Cardiac muscle cell (in vitro differentiated cells and primary cell): Measurements from ENCODE around the gene HDDC2. TPM values are rescaled to one million over a fixed set of nuclear protein-coding genes. Genes with fewer than 3 reads are reported as not detected.
A peak's percentile ranks its signal among the peaks of the same experiment; 100 is the strongest.

Experiments used
- DNase-seq, 2 donors: peaks; one replicate each; pipeline versions ENCODE4 v3.0.0 to v3.0.0-alpha.2; 2010 to 2017; ENCODE audit warnings: low read depth in 1 of 2, low spot score in 1 of 2
- H3K27ac ChIP-seq: fragments of 200-600 bp; sonication (generic); 2 replicates; pipeline ENCODE4 v1.5.1; 2016
- H3K27me3 ChIP-seq: fragments of 200-600 bp; sonication (generic); 2 replicates; pipeline ENCODE4 v1.6.0; 2016; ENCODE audit warnings: control low read depth
- H3K36me3 ChIP-seq: fragments of 200-600 bp; sonication (generic); 2 replicates; pipeline ENCODE4 v1.5.1; 2016; ENCODE audit warnings: control low read depth
- H3K4me1 ChIP-seq: fragments of 200-600 bp; sonication (generic); 2 replicates; pipeline ENCODE4 v1.8.1; 2017; ENCODE audit warnings: low read depth, mild to moderate bottlenecking, mixed run types
- H3K4me3 ChIP-seq: fragments of 200-600 bp; sonication (generic); 2 replicates; pipeline ENCODE4 v1.5.1; 2016; ENCODE audit warnings: mild to moderate bottlenecking
- H3K9me3 ChIP-seq: fragments of 200-600 bp; sonication (generic); 2 replicates; pipeline ENCODE4 v1.5.1; 2017; ENCODE audit warnings: low read depth, mild to moderate bottlenecking, control low read depth
- CTCF ChIP-seq: IDR thresholded peaks from 2 replicates; pipeline ENCODE4 v1.5.1; 2012; ENCODE audit warnings: low read depth, mild to moderate bottlenecking, low read length
- polyA plus RNA-seq: library from polyadenylated mRNA; unstranded; fragments of >200 nt; fragmentation: Nextera tagmentation; extraction: Ambion mirVana; gene quantifications from 2 replicates; pipeline ENCODE4 v1.2.1, GENCODE V29; 2016
- total RNA-seq: library from RNA; depleted of rRNA; stranded (reverse); fragments of >200 nt; gene quantifications from 2 replicates; pipeline ENCODE4 v1.2.3, GENCODE V29; 2016

Gene HDDC2
- total RNA-seq (107 and 136 TPM in 2 replicates), polyA plus RNA-seq (169 and 201 TPM in 2 replicates)

- H3K4me1 ChIP-seq = peaks cover 20% of the 10 kb centered on the region
- peak within 1 kb of the TSS; percentile 93 for H3K27ac ChIP-seq
- peak; percentile 82 to 88 for DNase-seq
- H3K9me3 ChIP-seq = no peaks in the 10 kb centered on the region
- H3K27me3 ChIP-seq = no peaks in the 10 kb centered on the region
- peak within 1 kb of the TSS; percentile 57 for H3K4me3 ChIP-seq
- TF ChIP-seq CTCF = no peak
- H3K36me3 ChIP-seq = peaks cover 18% of the 10 kb centered on the region
These were observed at the start of gene HDDC2 for GRCh38 chr6:125301435-125302391. HDDC2 (minus strand) TSS chr6:125301967; CDS start chr6:125301932, 35 bp downstream.

- Histone ChIP-seq H3K27me3 (no peaks in the 10 kb centered on the region), H3K27ac (no peak overlapping the region), H3K4me1 (peaks cover 7% of the 10 kb centered on the region), H3K9me3 (no peaks in the 10 kb centered on the region), H3K4me3 (no peak overlapping the region), H3K36me3 (no peaks in the 10 kb centered on the region)
- TF ChIP-seq CTCF = no peak
- DNase-seq = no peak
These were observed 45.3 kb upstream of the HDDC2 start for GRCh38 chr6:125346926-125347563.

- no peak for TF ChIP-seq CTCF
- peak overlapping the region; percentile 32 for H3K27ac ChIP-seq
- H3K9me3 ChIP-seq = no peaks in the 10 kb centered on the region
- H3K4me3 ChIP-seq = no peak overlapping the region
- no peak for DNase-seq
- H3K27me3 ChIP-seq = no peaks in the 10 kb centered on the region
- H3K36me3 ChIP-seq = no peaks in the 10 kb centered on the region
- H3K4me1 ChIP-seq = peaks cover 7% of the 10 kb centered on the region
These were observed 44.6 kb upstream of the HDDC2 start for GRCh38 chr6:125346201-125346925.

GRCh38 chr6:125341460-125341859 lies 39.7 kb upstream of the HDDC2 start:
- Histone ChIP-seq H3K9me3 (no peaks in the 10 kb centered on the region), H3K27ac (no peak overlapping the region), H3K4me3 (no peak overlapping the region), H3K4me1 (peaks cover 30% of the 10 kb centered on the region), H3K36me3 (no peaks in the 10 kb centered on the region), H3K27me3 (no peaks in the 10 kb centered on the region)
- no peak for DNase-seq
- TF ChIP-seq CTCF = no peak

GRCh38 chr6:125340991-125341390 lies 39.2 kb upstream of the HDDC2 start:
- Histone ChIP-seq H3K27ac (peak overlapping the region; percentile 15), H3K4me1 (peaks cover 26% of the 10 kb centered on the region), H3K27me3 (no peaks in the 10 kb centered on the region), H3K4me3 (no peak overlapping the region), H3K9me3 (no peaks in the 10 kb centered on the region), H3K36me3 (no peaks in the 10 kb centered on the region)
- DNase-seq = no peak
- TF ChIP-seq CTCF = no peak
